ENCODE measurements around the gene C19orf44. TPM values are rescaled to one million over a fixed set of nuclear protein-coding genes. Genes with fewer than 3 reads are reported as not detected.

Gene C19orf44
- total and polyA plus RNA-seq, 2 of the 4 experiments (the other 2 are of a cell fraction) = 1.4 to 3.8 TPM

- H3K4me1 ChIP-seq (ENCODE audit: control insufficient read depth, insufficient read depth, low read length) = peaks cover 23% of the 10 kb centered on the region
Observed at GRCh38 chr19:16457954-16458331, 38.3 kb upstream of the C19orf44 start.

More at GRCh38 chr19:16457954-16458331, 38.3 kb upstream of the C19orf44 start:
- Histone ChIP-seq H2BK20ac (ENCODE audit: low read depth, low read length) (peak overlapping the region; percentile 53; the same call in 1 of the 2 replicates), H3K4me3 (ENCODE audit: insufficient read depth, low read depth, low read length) (no peak overlapping the region), H2BK5ac (ENCODE audit: low read depth, low read length, poor library complexity, severe bottlenecking) (no peak overlapping the region), H3K9me1 (ENCODE audit: insufficient read depth, low read length) (peaks cover 40% of the 10 kb centered on the region), H3K18ac (ENCODE audit: low read depth, low read length) (peak overlapping the region; percentile 26; the same call in 1 of the 2 replicates), H3K23ac (ENCODE audit: low read depth, low read length) (peak overlapping the region; percentile 84; the same call in 1 of the 2 replicates), H4K20me1 (ENCODE audit: insufficient read depth, low read length) (peaks cover 84% of the 10 kb centered on the region), H3K27ac (ENCODE audit: insufficient read depth, low read length) (peak overlapping the region; percentile 25; the same call in 1 of the 2 replicates), H2AK9ac (replicated peaks; ENCODE audit: low read depth, low read length, poor library complexity) (peak overlapping the region; percentile 97), H3K79me1 (ENCODE audit: low read depth in 1 of 2, low read length in 2 of 2) (peaks cover 58 to 95% of the 10 kb centered on the region in 2 experiments), H3K36me3 (ENCODE audit: control insufficient read depth, insufficient read depth, low read length) (no peaks in the 10 kb centered on the region), H4K91ac (ENCODE audit: insufficient read depth, low read depth, low read length) (peak overlapping the region; percentile 76; the same call in 1 of the 2 replicates), H3K9me3 (ENCODE audit: control insufficient read depth, insufficient read depth, low read length) (no peaks in the 10 kb centered on the region), H2AFZ (replicated peaks; ENCODE audit: low read length, poor library complexity) (peak overlapping the region; percentile 84), H2AK5ac (ENCODE audit: low read depth, low read length) (peak overlapping the region; percentile 96), H4K5ac (ENCODE audit: low read depth, low read length) (peak overlapping the region; percentile 42; the same call in 1 of the 2 replicates), H3K14ac (replicated peaks; ENCODE audit: low read depth, low read length) (peak overlapping the region; percentile 78), H3K9ac (ENCODE audit: low read depth, low read length) (no peak overlapping the region), H3K4me2 (ENCODE audit: low read depth, low read length) (no peak overlapping the region; the same call in 1 of the 2 replicates), H3K56ac (ENCODE audit: extremely low read depth, insufficient read depth, low read length) (no peak overlapping the region), H3K27me3 (ENCODE audit: control insufficient read depth, insufficient read depth, low read length) (no peaks in the 10 kb centered on the region), H2BK120ac (ENCODE audit: low read depth, low read length) (peak overlapping the region; percentile 14), H3K4ac (ENCODE audit: low read depth, low read length) (peak overlapping the region; percentile 85), H4K8ac (ENCODE audit: low read depth in 2 of 2, low read length in 2 of 2) (peak overlapping the region; percentile 38 to 80; a peak in 3 of 4 replicates), H2BK15ac (ENCODE audit: low read depth, low read length) (peak overlapping the region; percentile 29; the same call in 1 of the 3 replicates)
- WGBS, 2 experiments (ENCODE audit: extremely low coverage in 2 of 2, insufficient read length in 1 of 2) = 69% methylated on average over 4 of the region's 8 CpGs; no CpG with 5 or more reads in 1 of the 2 experiments
- intact Hi-C loops (cut with micrococcal nuclease) (no loop called here), in situ Hi-C loops (cut with MboI; ENCODE audit: low sequenced_read_pairs) (no loop called here), dilution Hi-C loops (cut with HindIII; ENCODE audit: low sequenced_read_pairs, unreplicated experiment) (no loop called here)
- ChIA-PET POLR2A (ENCODE audit: unreplicated experiment) (no interaction called here), CTCF (no interaction called here)
- peak; percentile 31 for ATAC-seq (ENCODE audit: low read depth)
- TF ChIP-seq RAD21 (IDR thresholded peaks at IDR 0.05; ENCODE audit: low read length) = no peak
- no peak for TF ChIP-seq MAFK (IDR thresholded peaks at IDR 0.05; ENCODE audit: low read depth, low read length)
- no peak for TF ChIP-seq BHLHE40 (IDR thresholded peaks at IDR 0.05; ENCODE audit: low read depth, low read length)
- TF ChIP-seq SMC3 (IDR thresholded peaks at IDR 0.05; ENCODE audit: low read depth, low read length) = no peak
- no peak for TF ChIP-seq ELK1 (IDR thresholded peaks at IDR 0.05; ENCODE audit: borderline replicate concordance, low read depth, low read length)
- TF ChIP-seq CTCF (conservative IDR thresholded peaks at IDR 0.05; ENCODE audit: low read depth, low read length) = no peak
- TF ChIP-seq POLR2A (IDR thresholded peaks at IDR 0.05; ENCODE audit: low read depth, low read length) = no peak
- no peak for TF ChIP-seq MXI1 (IDR thresholded peaks at IDR 0.05; ENCODE audit: borderline replicate concordance, low read depth, low read length)
- no peak for TF ChIP-seq MAZ (IDR thresholded peaks at IDR 0.05; ENCODE audit: borderline replicate concordance, low read depth, low read length)
- TF ChIP-seq CHD1 (IDR thresholded peaks at IDR 0.05; ENCODE audit: low read depth, low read length) = no peak
- TF ChIP-seq USF2 (IDR thresholded peaks at IDR 0.05; ENCODE audit: low read depth, low read length) = no peak
- no peak for TF ChIP-seq RCOR1 (IDR thresholded peaks at IDR 0.05; ENCODE audit: insufficient replicate concordance, low read length)
- TF ChIP-seq FOS (IDR thresholded peaks at IDR 0.05; ENCODE audit: low read depth, low read length) = no peak
- no peak for TF ChIP-seq NFE2L2 (IDR thresholded peaks at IDR 0.05; ENCODE audit: low read depth, low read length)
- no peak for TF ChIP-seq RFX5 (IDR thresholded peaks at IDR 0.05; ENCODE audit: low read depth, low read length)
- no peak for TF ChIP-seq CEBPB (IDR thresholded peaks at IDR 0.05; ENCODE audit: low read depth, low read length)
- no peak for DNase-seq
- no TSS peak for BruUV-seq (replicated peaks)

All from IMR-90 (cell line).